Measurements from ENCODE around the gene SLC35G6.

Gene SLC35G6

DNA sequence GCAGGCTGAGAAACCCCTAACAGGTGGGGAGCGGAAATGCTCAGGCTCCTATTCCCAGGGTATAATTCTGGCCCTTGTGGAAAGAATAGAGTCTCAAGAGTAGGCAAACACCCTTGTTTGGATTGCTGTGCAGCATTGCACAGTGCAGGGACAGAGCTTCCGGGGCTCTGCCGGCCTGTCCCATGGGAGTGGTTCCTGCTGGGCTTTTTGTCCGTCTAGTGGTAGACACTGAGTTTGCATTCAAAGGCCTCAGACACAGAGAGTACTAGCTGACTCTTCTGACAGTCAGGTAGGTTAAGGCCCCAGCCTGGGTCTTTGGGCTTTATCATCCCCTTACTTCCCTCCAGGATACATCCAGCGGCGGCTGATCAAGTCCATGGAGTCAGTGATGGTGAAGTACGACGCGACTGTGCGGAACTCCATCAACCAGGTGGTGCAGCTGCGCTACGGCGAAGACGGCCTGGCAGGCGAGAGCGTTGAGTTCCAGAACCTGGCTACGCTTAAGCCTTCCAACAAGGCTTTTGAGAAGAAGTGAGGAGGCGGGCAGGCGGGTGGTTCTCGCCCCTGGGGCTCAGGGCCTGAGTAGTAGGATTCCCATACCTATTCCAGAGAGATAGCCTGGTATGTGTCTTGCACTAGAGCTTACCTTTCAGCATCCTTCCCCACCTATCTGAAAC, 21.1 kb downstream of the SLC35G6 start:
- H3K4me3 ChIP-seq (ENCODE audit: low read length) = no peak overlapping the region
- DNase-seq (ENCODE audit: low read depth) = no peak
- TF ChIP-seq, protein P1, sequence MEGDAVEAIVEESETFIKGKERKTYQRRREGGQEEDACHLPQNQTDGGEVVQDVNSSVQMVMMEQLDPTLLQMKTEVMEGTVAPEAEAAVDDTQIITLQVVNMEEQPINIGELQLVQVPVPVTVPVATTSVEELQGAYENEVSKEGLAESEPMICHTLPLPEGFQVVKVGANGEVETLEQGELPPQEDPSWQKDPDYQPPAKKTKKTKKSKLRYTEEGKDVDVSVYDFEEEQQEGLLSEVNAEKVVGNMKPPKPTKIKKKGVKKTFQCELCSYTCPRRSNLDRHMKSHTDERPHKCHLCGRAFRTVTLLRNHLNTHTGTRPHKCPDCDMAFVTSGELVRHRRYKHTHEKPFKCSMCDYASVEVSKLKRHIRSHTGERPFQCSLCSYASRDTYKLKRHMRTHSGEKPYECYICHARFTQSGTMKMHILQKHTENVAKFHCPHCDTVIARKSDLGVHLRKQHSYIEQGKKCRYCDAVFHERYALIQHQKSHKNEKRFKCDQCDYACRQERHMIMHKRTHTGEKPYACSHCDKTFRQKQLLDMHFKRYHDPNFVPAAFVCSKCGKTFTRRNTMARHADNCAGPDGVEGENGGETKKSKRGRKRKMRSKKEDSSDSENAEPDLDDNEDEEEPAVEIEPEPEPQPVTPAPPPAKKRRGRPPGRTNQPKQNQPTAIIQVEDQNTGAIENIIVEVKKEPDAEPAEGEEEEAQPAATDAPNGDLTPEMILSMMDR (conservative IDR thresholded peaks at IDR 0.05; ENCODE audit: low read depth, low read length) = no peak

DNA sequence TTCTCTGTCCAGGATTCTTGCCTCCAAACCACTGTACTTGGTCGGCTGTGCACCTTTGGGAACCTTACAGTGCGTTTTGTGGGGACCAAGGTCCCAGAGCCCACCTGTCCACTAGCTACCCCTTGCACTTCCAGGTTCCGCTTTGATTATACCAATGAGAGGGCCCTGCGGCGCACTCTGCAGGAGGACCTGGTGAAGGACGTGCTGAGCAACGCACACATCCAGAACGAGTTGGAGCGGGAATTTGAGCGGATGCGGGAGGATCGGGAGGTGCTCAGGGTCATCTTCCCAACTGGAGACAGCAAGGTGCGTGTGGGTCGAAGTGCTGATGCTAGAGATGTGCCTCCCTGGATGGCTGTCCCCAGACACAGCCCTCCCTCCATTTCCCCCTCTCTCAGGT, 21.7 kb downstream of the SLC35G6 start:
- DNase-seq (ENCODE audit: low read depth) = no peak
- H3K4me3 ChIP-seq (ENCODE audit: low read length) = no peak overlapping the region
- TF ChIP-seq, protein P1 (conservative IDR thresholded peaks at IDR 0.05; ENCODE audit: low read depth, low read length) = peak; percentile 44

DNA sequence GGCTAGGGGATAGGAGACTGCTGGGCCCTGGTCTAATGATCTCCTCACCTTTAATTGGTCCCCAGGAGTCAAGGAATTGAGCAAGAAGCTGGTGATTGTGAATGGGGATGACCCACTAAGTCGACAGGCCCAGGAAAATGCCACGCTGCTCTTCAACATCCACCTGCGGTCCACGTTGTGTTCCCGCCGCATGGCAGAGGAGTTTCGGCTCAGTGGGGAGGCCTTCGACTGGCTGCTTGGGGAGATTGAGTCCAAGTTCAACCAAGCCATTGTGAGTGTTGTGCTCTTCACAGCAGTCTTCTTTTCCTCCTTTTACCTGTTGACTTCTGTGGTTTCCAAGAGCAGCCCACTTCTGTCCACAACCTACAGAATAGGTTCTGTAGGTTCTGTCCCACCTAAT, 22.3 kb downstream of the SLC35G6 start:
- TF ChIP-seq, protein P1 (conservative IDR thresholded peaks at IDR 0.05; ENCODE audit: low read depth, low read length) = no peak
- no peak for DNase-seq (ENCODE audit: low read depth)
- no peak overlapping the region for H3K4me3 ChIP-seq (ENCODE audit: low read length)

DNA sequence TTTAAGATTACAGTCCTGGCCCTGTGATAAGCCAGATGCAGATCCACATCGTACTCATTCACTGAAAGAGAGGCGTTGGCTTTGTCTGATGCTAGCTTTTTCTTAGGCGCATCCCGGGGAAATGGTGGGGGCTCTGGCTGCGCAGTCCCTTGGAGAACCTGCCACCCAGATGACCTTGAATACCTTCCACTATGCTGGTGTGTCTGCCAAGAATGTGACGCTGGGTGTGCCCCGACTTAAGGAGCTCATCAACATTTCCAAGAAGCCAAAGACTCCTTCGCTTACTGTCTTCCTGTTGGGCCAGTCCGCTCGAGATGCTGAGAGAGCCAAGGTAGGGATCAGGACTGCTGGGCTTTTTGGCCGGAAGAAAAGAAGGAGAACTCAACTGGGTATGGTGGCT, 26.9 kb downstream of the SLC35G6 start:
- TF ChIP-seq, protein P1 (conservative IDR thresholded peaks at IDR 0.05; ENCODE audit: low read depth, low read length) = no peak
- DNase-seq (ENCODE audit: low read depth) = no peak
- H3K4me3 ChIP-seq (ENCODE audit: low read length) = no peak overlapping the region

DNA sequence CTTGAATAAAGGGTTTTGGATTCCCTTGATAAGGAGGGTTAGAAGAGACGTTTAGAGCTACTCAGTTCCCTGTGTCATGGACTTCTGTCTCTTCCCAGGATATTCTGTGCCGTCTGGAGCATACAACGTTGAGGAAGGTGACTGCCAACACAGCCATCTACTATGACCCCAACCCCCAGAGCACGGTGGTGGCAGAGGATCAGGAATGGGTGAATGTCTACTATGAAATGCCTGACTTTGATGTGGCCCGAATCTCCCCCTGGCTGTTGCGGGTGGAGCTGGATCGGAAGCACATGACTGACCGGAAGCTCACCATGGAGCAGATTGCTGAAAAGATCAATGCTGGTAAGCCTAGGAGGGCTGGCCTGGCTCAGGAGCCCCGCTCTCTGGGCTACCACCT, 27.6 kb downstream of the SLC35G6 start:
- TF ChIP-seq, protein P1 (conservative IDR thresholded peaks at IDR 0.05; ENCODE audit: low read depth, low read length) = no peak
- H3K4me3 ChIP-seq (ENCODE audit: low read length) = no peak overlapping the region
- DNase-seq (ENCODE audit: low read depth) = no peak

DNA sequence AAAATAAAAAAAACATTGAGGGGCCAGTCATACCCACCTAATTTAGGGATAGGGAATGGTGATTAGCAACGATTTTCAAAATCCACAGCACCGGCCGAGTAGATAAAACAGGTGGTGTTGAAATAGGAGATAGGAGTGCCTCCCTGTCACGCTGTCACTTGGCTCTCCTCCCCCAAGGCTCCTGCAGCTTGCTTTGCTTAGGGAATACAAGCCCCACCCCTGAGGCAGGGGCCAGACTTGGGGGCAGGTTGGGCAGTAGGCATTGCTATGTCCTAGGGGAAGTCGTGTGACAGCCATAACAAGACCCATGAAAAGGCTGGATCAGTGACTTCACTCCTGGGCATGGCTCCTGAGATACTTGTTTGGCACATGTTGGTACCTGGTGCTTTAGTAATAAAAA, 28.7 kb downstream of the SLC35G6 start:
- H3K4me3 ChIP-seq (ENCODE audit: low read length) = no peak overlapping the region
- TF ChIP-seq, protein P1 (conservative IDR thresholded peaks at IDR 0.05; ENCODE audit: low read depth, low read length) = no peak
- no peak for DNase-seq (ENCODE audit: low read depth)

DNA sequence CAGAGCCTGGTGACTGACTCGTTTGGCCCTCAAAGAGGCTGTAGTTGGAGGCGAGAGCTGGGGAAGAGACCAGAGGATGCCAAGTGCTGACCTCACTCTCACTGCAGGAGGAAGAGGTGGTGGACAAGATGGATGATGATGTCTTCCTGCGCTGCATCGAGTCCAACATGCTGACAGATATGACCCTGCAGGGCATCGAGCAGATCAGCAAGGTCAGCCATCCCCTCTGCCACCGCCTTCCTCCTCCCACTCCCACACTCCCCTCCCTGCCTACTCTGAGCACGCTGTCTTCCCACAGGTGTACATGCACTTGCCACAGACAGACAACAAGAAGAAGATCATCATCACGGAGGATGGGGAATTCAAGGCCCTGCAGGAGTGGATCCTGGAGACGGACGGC, 29.9 kb downstream of the SLC35G6 start:
- no peak overlapping the region for H3K4me3 ChIP-seq (ENCODE audit: low read length)
- no peak for DNase-seq (ENCODE audit: low read depth)
- TF ChIP-seq, protein P1 (conservative IDR thresholded peaks at IDR 0.05; ENCODE audit: low read depth, low read length) = no peak

Data from retinal pigment epithelial cell (primary cell).